CD14-positive monocyte (primary cell): ENCODE data around the gene MSI2. TPM values are rescaled to one million over a fixed set of nuclear protein-coding genes. Genes with fewer than 3 reads are reported as not detected.

ENCODE experiments used
- DNase-seq, 3 donors: peaks; one replicate each; pipeline ENCODE4 v3.0.0-alpha.2; 2011 to 2022
- H2AFZ ChIP-seq: 2 replicates; pipeline ENCODE4 v1.6.0; 2012; ENCODE audit warnings: mild to moderate bottlenecking, low read depth, low read length, inconsistent platforms; ENCODE audit not compliant: insufficient read depth, poor library complexity, severe bottlenecking
- H3K27ac ChIP-seq, 2 donors: 1 replicate in 1 of 2; 2 replicates in 1 of 2; pipeline ENCODE4 v1.5.1; 2012 to 2013; ENCODE audit warnings: low read length in 2 of 2, control low read depth in 1 of 2, inconsistent platforms in 1 of 2, low read depth in 1 of 2, mild to moderate bottlenecking in 1 of 2
- H3K27me3 ChIP-seq, 2 donors: one replicate each; pipeline versions ENCODE4 v1.6.0 to v1.6.1; 2011 to 2013; ENCODE audit warnings: low read length in 2 of 2; ENCODE audit not compliant: control insufficient read depth in 2 of 2, insufficient read depth in 2 of 2
- H3K36me3 ChIP-seq, 2 donors: replicated peaks in 1 of 2; 1 replicate in 1 of 2; 2 replicates in 1 of 2; pipeline versions ENCODE4 v1.5.1 to v1.6.1; 2012 to 2013; ENCODE audit warnings: low read length in 2 of 2, control low read depth in 1 of 2, inconsistent platforms in 1 of 2, mild to moderate bottlenecking in 1 of 2; ENCODE audit not compliant: insufficient read depth in 2 of 2, control insufficient read depth in 1 of 2
- H3K4me1 ChIP-seq, 2 donors: 1 replicate in 1 of 2; 2 replicates in 1 of 2; pipeline versions ENCODE4 v1.5.1 to v1.6.1; 2012 to 2013; ENCODE audit warnings: low read length in 2 of 2, control low read depth in 1 of 2, inconsistent platforms in 1 of 2, mild to moderate bottlenecking in 1 of 2, moderate library complexity in 1 of 2; ENCODE audit not compliant: insufficient read depth in 2 of 2, control insufficient read depth in 1 of 2
- H3K4me2 ChIP-seq: replicated peaks from 2 replicates; pipeline ENCODE3; 2012; ENCODE audit warnings: low read length, moderate library complexity, mild to moderate bottlenecking; ENCODE audit not compliant: poor library complexity, severe bottlenecking; ENCODE audit errors: extremely low read depth
- H3K4me3 ChIP-seq, 3 experiments: fragments of 200-600 bp in 1 of 3; sonication (generic) in 1 of 3; replicated peaks in 1 of 3; 1 replicate in 2 of 3; 2 replicates in 1 of 3; pipeline ENCODE4 v1.5.1; 2011 to 2013; ENCODE audit warnings: low read length in 3 of 3, mild to moderate bottlenecking in 3 of 3, control low read depth in 2 of 3, low read depth in 2 of 3, inconsistent platforms in 1 of 3, moderate library complexity in 1 of 3
- H3K79me2 ChIP-seq: 2 replicates; pipeline ENCODE4 v1.6.0; 2012; ENCODE audit warnings: mild to moderate bottlenecking, control low read depth, inconsistent platforms, low read length, moderate library complexity; ENCODE audit not compliant: insufficient read depth
- H3K9ac ChIP-seq: 2 replicates; pipeline ENCODE4 v1.6.0; 2017; ENCODE audit warnings: low read length, mild to moderate bottlenecking; ENCODE audit not compliant: insufficient read depth, poor library complexity, severe bottlenecking
- H3K9me3 ChIP-seq, 2 donors: replicated peaks in 1 of 2; 1 replicate in 1 of 2; 2 replicates in 1 of 2; pipeline versions ENCODE4 v1.5.1 to v1.6.1; 2012 to 2013; ENCODE audit warnings: low read length in 2 of 2, control low read depth in 1 of 2; ENCODE audit not compliant: control insufficient read depth in 1 of 2, insufficient read depth in 1 of 2
- H4K20me1 ChIP-seq: 2 replicates; pipeline ENCODE4 v1.6.0; 2012; ENCODE audit warnings: mild to moderate bottlenecking, low read length, control low read depth, moderate library complexity; ENCODE audit not compliant: insufficient read depth
- H3K27ac Mint-ChIP-seq, 7 donors: one replicate each; pipeline ENCODE4 v1.8.0; 2020; ENCODE audit warnings: mild to moderate bottlenecking in 7 of 7, mixed read lengths in 7 of 7, moderate library complexity in 6 of 7, inconsistent platforms in 2 of 7
- H3K27me3 Mint-ChIP-seq, 3 donors: one replicate each; pipeline ENCODE4 v1.8.0; 2021 to 2022; ENCODE audit warnings: low read depth in 3 of 3, mild to moderate bottlenecking in 3 of 3, mixed read lengths in 3 of 3, moderate library complexity in 3 of 3, inconsistent platforms in 1 of 3
- H3K36me3 Mint-ChIP-seq, 2 donors: one replicate each; pipeline ENCODE4 v1.8.0; 2020; ENCODE audit warnings: mixed read lengths in 2 of 2, inconsistent platforms in 1 of 2, mild to moderate bottlenecking in 1 of 2
- H3K4me1 Mint-ChIP-seq: one replicate; pipeline ENCODE4 v1.8.0; 2020; ENCODE audit warnings: mild to moderate bottlenecking, mixed read lengths
- H3K4me3 Mint-ChIP-seq, 2 donors: one replicate each; pipeline ENCODE4 v1.8.0; 2020; ENCODE audit warnings: mild to moderate bottlenecking in 2 of 2, mixed read lengths in 2 of 2, moderate library complexity in 1 of 2
- H3K9me3 Mint-ChIP-seq, 7 donors: one replicate each; pipeline ENCODE4 v1.8.0; 2020 to 2022; ENCODE audit warnings: mixed read lengths in 7 of 7, mild to moderate bottlenecking in 6 of 7, moderate library complexity in 6 of 7, inconsistent platforms in 2 of 7
- CTCF ChIP-seq: fragments of 200-600 bp; IDR thresholded peaks from one replicate; pipeline ENCODE4 v1.8.0; 2022; ENCODE audit warnings: antibody characterized with exemption, mild to moderate bottlenecking
- WGBS: methylation state at CpG from one replicate; pipeline ENCODE4 v1.1.5; 2013; ENCODE audit warnings: missing lambda C conversion rate; ENCODE audit not compliant: insufficient coverage; 5-methylcytosine and 5-hydroxymethylcytosine counted together
- intact Hi-C, 2 donors: fragments of 100-400 bp; cut with micrococcal nuclease; formaldehyde crosslinking; loops; one replicate each; pipeline versions ENCODE4 v1.15.0 to v1.15.1; 2023
- polyA plus RNA-seq, 3 donors: library from polyadenylated mRNA; depleted of rRNA in 1 of 3; unstranded in 2 of 3; stranded (reverse) in 1 of 3; fragments of 300-500 nt in 2 of 3; fragments of >200 nt in 1 of 3; fragmentation: Illumina TruSeq in 2 of 3; gene quantifications; 1 replicate in 2 of 3; 2 replicates in 1 of 3; pipeline ENCODE4 v1.2.3, GENCODE V29; 2012 to 2021

The MSI2 gene
- polyA plus RNA-seq, 3 donors = 0.20 to 6.6 (median 0.37) TPM

DNA sequence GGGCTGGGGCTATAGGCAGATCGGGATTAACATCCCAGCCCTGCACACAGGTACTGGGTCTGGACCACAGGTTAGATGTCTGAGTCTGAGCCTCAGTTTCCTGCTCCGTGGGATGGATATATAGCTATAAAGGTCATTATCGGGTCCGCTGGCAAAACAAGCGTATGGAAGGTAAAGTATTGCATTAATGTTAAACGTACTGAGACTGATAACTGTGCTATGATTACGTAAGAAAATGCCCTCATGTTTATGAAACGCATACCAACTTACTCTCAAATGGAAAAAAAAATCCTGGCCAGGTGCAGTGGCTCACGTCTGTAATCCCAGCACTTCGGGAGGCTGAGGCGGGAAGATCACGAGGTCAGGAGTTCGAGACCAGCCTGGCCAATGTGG lies 353.6 kb downstream of the MSI2 start:
- Histone ChIP-seq H3K4me1 (peaks cover 11 to 14% of the 10 kb centered on the region in 2 donors), H4K20me1 (no peaks in the 10 kb centered on the region), H3K79me2 (no peaks in the 10 kb centered on the region), H3K9ac (no peak overlapping the region), H3K4me3 (no peak overlapping the region), H3K4me2 (no peak overlapping the region), H3K36me3 (no peaks in the 10 kb centered on the region), H2AFZ (no peak overlapping the region), H3K27me3 (no peaks in the 10 kb centered on the region), H3K27ac (no peak overlapping the region), H3K9me3 (no peaks in the 10 kb centered on the region)
- no peak for DNase-seq
- Mint-ChIP-seq H3K4me1 (peaks cover 18% of the 10 kb centered on the region), H3K9me3 (no peaks in the 10 kb centered on the region), H3K36me3 (peaks cover 0 to 5% of the 10 kb centered on the region in 2 donors), H3K4me3 (no peak overlapping the region), H3K27me3 (peaks cover 0 to 2% (median 0%) of the 10 kb centered on the region in 3 donors), H3K27ac (no peak overlapping the region)
- WGBS = 100% methylated on average over 3 of the region's 13 CpGs
- TF ChIP-seq CTCF = no peak
- intact Hi-C loops = no loop called here

DNA sequence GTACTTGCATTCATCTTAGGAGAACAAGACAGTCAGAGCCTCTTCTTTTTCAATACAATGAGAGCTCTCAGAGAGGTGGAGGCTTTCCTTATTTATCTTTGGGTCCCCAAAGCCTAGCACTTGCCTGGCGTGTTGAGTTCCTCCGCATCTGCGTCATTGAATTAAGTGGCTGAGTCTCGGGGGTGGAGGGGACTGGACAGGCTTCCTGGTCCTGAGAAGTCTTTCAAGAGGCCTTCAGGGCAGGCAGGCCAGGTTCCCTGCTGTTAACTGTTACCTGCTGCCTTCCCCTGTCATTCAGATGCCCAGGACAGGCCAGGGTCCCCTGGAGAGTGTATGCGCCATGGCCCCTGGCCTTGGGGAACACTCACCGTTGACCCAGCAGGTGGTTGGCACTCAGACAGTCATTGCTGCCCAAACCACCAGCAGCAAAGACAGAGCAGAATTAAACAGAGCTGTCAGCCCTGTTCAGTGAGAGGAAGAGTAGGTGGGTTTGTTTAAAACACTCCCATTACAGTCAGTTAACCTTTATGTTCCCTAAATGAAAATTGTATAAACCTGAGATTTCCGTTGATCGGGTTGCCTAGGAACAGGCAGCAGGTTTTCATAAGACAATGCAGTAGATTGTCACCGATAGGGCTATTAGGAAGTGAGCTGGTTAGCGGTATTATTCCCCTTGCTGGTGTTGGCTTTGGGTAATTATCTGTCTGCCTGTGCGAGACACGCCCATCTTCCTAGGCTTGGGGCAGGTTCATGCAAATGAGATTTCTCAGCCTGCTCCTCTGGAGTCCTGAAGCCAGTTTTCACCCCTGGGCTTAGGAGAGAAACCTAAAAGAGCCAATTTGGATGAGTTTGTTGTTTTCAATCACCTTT lies 356.1 kb downstream of the MSI2 start:
- no peaks in the 10 kb centered on the region for H3K4me1 ChIP-seq
- no peak overlapping the region for H3K9ac ChIP-seq
- Mint-ChIP-seq H3K27ac (peak overlapping the region in 2 of 7 donors; percentile 35 to 38), H3K27me3 (peaks cover 0 to 2% (median 0%) of the 10 kb centered on the region in 3 donors), H3K4me1 (peaks cover 5% of the 10 kb centered on the region), H3K36me3 (peaks cover 7 to 9% of the 10 kb centered on the region in 2 donors), H3K9me3 (peaks cover 0 to 3% (median 2%) of the 10 kb centered on the region in 7 donors), H3K4me3 (no peak overlapping the region)
- no peak overlapping the region for H3K27ac ChIP-seq
- no peaks in the 10 kb centered on the region for H4K20me1 ChIP-seq
- H3K4me2 ChIP-seq = no peak overlapping the region
- no peak for DNase-seq
- intact Hi-C loops = no loop called here
- no peak overlapping the region for H2AFZ ChIP-seq
- no peaks in the 10 kb centered on the region for H3K27me3 ChIP-seq
- no peak for TF ChIP-seq CTCF
- H3K9me3 ChIP-seq = no peaks in the 10 kb centered on the region
- 92% methylated on average over 2 of the region's 12 CpGs for WGBS
- H3K36me3 ChIP-seq = no peaks in the 10 kb centered on the region
- no peak overlapping the region for H3K4me3 ChIP-seq
- no peaks in the 10 kb centered on the region for H3K79me2 ChIP-seq
